ENCODE measurements around the gene RUFY3.
"Not testable (repeated sequence)": the region's sequence is repeated elsewhere in the genome, so short reads cannot be mapped to it uniquely, and the experiment has no call there.

Gene RUFY3

DNA sequence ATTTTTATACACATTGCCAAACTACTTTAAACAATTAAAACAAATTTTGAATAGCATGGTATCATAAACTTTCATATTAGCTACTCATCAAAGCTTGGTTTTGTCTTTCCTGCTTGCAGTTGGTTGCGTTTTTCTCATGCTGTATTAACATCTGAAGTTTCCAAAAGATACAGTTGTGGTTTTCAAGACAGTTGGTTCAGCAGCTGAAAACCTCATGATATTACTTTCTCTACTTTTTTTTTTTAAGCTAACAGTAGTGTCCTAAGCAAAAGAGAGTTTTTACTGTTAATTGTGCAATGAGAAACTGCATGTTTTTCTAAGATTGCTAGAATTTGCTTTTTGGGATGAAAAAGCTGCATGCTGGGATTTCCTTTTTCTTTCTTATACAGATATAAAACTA, 15.2 kb downstream of the RUFY3 start:
- no peak for DNase-seq (ENCODE audit: low spot score)

GRCh38 chr4:70737409-70737808, 15.6 kb downstream of the RUFY3 start:
- no peak for DNase-seq (ENCODE audit: low spot score)

DNA sequence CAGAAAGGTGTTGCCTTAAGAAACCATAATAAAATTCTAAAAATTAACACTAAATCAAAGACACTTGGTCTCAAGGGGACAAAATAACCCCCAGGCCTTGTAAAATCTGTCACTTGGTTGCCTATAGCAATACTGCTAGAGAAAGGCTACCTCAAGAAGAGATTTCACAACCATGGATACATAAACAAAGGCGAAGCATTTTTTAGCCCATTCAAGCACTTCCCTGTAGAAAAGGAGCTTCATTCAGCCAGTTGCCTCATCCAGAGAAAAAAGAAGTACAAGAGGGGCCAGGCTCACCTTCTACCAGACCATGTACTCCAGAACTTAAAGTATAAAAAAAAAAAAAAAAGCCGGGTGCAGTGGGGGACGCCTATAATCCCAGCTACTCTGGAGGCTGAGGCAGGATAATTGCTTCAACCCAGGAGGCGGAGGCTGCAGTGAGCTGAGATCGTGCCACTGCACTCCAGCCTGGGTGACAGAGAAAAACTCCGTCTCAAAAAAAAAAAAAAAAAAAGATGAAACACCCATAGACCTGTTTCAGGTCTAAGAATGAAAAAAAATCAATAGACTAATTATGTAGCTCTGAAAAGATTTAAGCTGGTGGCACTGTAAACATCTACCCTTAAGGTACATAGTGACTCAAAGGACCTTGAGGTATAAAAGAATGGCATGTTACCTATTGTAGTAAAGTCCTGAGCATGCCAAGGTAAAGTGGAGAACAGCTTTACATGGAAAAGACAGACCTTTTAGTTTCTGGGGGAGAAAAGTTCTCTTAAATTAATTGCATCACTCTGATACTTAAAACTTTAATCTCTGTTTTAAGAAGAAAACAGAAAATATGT, 18.0 kb downstream of the RUFY3 start:
- no peak for DNase-seq (ENCODE audit: low spot score)

- DNase-seq (ENCODE audit: low spot score): peak; percentile 29
These were observed 20.3 kb downstream of the RUFY3 start for GRCh38 chr4:70741867-70742658.

DNA sequence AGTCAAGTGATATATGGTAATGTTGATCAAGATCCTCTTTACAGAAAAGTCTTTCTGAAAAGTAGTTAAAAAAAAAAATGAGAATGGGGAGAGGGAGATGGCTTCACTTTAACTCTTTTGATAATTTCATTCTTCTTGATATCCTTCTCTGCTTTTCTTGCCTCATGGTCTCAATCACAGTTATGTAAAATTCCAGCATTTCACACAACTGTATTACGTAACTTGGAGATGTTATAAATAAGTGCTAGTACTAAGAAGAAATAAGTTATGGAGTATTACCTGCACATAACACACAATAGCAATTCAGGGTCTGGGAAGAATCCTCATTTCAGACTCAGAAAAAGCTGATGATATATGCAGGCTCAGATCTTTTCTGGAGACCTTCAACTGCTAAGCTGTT, 22.0 kb downstream of the RUFY3 start:
- no peak for DNase-seq (ENCODE audit: low spot score)

GRCh38 chr4:70746179-70746839, 24.5 kb downstream of the RUFY3 start:
- DNase-seq (ENCODE audit: low spot score): peak; percentile 9

- no peak for DNase-seq (ENCODE audit: low spot score)
These were observed 26.1 kb downstream of the RUFY3 start for GRCh38 chr4:70747874-70748273.

DNA sequence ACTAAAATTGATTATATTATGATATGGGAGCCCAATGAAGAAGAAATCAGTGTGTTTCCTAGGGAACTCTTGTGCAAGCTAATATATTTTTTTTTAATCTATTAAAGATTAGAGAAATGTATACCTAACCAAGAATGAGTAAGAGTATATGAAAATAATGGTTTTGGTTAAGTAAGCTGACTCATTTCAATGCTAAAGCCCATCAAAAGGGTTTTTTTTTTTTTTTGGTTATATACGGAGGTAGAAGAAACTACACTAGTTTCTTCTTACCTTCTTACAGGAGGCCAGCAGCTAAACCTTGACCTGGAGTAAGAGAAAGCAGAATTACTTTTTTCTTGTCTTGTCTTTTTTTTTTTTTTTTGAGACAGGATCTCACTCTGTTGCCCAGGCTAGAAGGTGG, 27.5 kb downstream of the RUFY3 start:
- no peak for DNase-seq (ENCODE audit: low spot score)

- DNase-seq (ENCODE audit: low spot score): no peak
These were observed 30.5 kb downstream of the RUFY3 start for GRCh38 chr4:70752236-70752635.

DNA sequence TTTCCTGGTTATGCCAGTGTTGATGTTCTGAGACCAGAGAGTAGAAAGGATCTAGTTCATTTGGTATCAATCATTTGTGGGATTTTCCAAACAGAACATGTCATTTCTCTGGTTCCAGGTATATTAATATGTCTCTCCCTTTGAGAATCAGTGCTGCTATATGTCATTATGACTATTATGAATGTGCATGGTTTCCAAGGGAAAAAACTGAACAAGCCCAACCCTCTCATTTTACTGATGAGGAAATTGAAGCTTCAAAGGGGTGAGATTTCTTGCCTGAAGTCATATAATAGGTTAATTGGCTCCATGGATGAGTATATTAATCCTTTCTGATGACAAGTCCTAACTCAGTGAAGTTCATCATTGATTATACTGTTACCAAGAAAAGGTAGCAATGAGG, 31.9 kb downstream of the RUFY3 start:
- no peak for DNase-seq (ENCODE audit: low spot score)

- no peak for DNase-seq (ENCODE audit: low spot score)
These were observed 32.7 kb downstream of the RUFY3 start for GRCh38 chr4:70754470-70754869.

GRCh38 chr4:70754990-70755688, 33.4 kb downstream of the RUFY3 start:
- DNase-seq (ENCODE audit: low spot score): no peak

GRCh38 chr4:70759126-70759525, 37.4 kb downstream of the RUFY3 start:
- no peak for DNase-seq (ENCODE audit: low spot score)

DNA sequence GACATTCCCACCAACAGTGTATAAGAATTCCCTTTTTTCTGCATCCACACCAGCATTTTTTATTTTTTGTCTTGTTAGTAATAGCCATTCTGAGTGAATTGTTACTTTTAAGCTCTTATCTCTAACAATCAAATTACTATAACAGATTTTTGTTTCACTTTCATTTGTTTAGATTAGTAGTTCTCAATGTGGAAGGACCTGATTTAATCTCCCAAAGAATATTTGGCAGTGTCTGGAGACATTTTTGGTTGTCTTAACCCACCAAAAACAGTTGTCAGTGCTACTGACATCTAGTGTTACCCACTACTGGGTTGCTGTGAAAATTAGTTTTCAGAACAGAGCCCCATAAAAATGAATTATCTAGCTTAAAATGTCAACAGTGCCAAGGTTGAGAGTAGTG, 37.9 kb downstream of the RUFY3 start:
- DNase-seq (ENCODE audit: low spot score): no peak

DNA sequence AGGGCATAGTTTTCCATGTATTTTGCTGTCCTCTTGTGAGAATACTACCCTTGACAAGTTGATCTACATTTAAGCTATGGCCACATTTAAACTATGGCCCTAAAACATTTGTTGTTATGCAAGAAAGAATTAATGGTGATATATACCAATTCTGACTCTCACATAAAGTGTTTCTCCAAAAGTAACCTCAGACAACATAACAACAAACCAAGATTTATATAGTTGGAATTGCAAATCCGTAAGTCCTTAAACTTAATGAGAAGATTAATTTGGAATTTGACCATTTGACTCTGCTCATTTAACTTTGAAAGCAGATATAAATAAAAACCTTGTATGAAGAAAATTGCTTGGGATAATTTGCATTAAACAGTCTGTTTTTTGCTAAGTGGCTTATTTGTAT, 38.9 kb downstream of the RUFY3 start:
- DNase-seq (ENCODE audit: low spot score): no peak

DNA sequence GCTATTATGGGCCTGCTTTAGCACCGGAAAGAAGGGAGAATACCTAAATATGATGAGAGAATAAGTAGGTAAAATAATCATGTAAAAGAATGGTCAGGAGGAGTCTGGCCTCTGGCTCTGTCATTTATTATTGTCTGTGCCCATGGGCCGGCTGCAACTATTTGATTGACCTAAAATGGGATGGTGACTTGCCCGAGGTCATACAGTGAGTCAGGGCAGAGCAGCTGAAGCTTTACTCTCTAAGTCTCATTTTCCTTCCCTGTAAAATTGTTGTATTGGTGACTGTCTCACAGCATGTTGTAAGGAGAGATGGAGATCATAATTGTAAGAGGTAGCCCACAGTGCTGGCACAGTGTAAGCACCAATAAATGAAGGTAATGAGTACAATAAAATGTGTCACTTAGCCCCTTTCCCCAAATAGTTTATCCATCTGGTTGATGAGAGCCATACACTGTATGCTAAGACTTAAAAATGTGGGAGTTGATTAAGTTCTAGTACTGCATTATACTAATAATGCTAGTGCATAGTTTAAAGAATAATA, 39.6 kb downstream of the RUFY3 start:
- DNase-seq (ENCODE audit: low spot score): no peak

DNA sequence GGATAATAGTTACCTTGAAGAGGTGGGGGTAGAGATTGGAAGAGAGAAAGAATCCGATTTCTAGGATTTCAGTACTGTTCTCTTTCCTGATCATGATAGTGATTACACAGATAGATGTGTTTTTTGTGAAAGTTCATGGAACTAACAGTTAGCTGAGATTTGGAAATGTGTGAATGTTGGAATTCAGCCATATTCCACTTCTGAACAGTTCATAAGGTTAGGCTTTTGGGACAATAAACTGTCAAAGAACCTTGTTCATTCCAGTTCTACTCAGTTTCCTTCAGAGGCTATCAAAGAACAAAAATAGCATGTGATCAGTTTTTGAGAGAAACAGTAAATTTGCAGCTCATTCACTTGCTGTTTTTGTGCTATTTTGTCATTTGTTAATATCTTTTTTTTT, 43.6 kb downstream of the RUFY3 start:
- no peak for DNase-seq (ENCODE audit: low spot score)

DNA sequence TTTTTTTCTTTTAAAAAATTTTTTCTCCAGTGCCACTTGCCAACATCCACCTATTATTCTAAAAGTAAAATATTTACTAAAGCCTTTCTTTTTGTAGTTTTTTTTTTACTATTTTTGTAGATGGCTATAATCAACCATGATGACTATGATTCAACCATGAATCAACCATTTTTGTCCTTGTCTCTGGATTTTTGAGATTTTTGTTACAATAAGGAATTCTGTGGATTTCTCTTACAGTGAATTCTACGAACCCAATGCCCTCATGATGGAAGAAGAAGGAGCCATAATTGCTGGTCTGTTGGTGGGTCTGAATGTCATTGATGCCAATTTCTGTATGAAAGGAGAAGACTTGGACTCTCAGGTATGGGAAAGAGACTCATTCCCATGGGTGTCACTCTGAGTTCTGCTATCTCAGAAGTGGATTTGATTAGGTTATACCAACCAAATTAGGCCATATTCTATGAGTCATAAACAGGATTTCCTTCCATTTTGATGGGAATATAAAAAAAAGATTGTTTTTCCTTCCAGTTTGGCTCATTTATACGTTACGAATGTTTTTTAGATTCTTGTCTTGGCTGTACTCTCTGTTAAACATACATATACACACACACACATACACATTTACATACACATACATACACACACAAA, 46.7 kb downstream of the RUFY3 start:
- no peak for DNase-seq (ENCODE audit: low spot score)

DNA sequence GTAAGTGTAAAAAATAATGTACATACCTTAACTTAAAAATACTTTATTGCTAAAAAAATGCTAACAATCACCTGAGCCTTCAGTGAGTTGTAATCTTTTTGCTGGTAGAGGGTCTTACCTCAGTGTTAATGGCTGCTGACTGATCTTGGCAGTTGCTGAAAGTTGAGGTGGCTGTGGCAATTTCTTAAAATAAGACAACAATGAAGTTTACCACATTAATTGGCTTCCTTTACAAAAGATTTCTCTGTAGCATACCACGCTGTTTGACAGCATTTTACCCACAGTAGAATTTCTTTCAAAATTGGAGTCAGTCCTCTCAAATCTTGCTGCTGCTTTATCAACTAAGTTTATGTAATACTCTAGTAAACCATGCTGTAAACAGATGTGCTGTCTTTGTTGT, 47.6 kb downstream of the RUFY3 start:
- DNase-seq (ENCODE audit: low spot score): not testable (repeated sequence)

DNA sequence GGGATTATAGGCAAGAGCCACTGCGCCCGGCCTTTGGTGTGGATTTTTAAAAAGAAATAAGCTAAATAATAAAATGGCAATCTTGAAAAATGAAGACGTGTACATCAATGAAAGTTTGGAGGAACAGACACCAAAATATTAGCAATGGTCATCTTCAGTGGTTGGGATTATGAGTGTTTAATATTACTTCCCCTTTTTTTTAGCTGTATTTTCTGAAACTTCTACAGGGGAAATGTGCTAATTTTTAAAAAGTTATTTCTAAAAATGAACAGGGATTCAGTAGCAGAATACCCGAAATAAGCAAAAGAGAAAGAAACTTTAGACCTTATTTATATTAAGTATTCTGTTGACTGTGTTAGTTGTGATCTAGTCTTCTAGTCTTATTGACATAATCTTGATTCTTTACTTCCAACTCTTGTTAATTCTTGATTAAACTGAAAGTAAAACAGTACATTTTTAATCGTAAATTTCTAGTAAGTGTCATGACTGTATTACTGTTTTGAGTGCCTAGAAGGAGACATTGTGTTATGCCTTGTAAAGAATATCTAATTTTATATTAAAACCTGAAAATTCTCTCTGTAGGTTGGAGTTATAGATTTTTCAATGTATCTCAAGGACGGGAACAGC, 51.3 kb downstream of the RUFY3 start:
- DNase-seq (ENCODE audit: low spot score): no peak

- no peak for DNase-seq (ENCODE audit: low spot score)
These were observed 57.2 kb downstream of the RUFY3 start for GRCh38 chr4:70778888-70779422.

All from GM03348 (cell line).